Smooth muscle cell (in vitro differentiated cells): ENCODE data around the gene RAB3IP. TPM values are rescaled to one million over a fixed set of nuclear protein-coding genes. Genes with fewer than 3 reads are reported as not detected.

ENCODE experiments used
- DNase-seq: peaks from one replicate; lab custom pipeline; 2025; ENCODE audit not compliant: unreplicated experiment; lab: John Stamatoyannopoulos, UW
- H2AFZ ChIP-seq: fragments of 200-600 bp; sonication (generic); 2 replicates; pipeline ENCODE4 v1.6.0; 2016; ENCODE audit warnings: antibody characterized with exemption, low read depth, mild to moderate bottlenecking
- H3F3A ChIP-seq: fragments of 200-600 bp; sonication (generic); 2 replicates; pipeline ENCODE4 v1.6.0; 2017; ENCODE audit warnings: antibody characterized with exemption, low read depth
- H3K27ac ChIP-seq: fragments of 200-600 bp; sonication (generic); 2 replicates; pipeline ENCODE4 v1.5.1; 2016; ENCODE audit warnings: low read depth, mild to moderate bottlenecking
- H3K27me3 ChIP-seq: fragments of 200-600 bp; sonication (generic); 2 replicates; pipeline ENCODE4 v1.6.1; 2016; ENCODE audit warnings: low read depth, mild to moderate bottlenecking
- H3K36me3 ChIP-seq: fragments of 200-600 bp; sonication (generic); 2 replicates; pipeline ENCODE4 v1.5.1; 2016; ENCODE audit warnings: low read depth
- H3K4me1 ChIP-seq: fragments of 200-600 bp; sonication (generic); 2 replicates; pipeline ENCODE4 v1.5.1; 2016; ENCODE audit warnings: low read depth
- H3K4me2 ChIP-seq: fragments of 200-600 bp; sonication (generic); 2 replicates; pipeline ENCODE4 v1.6.0; 2016; ENCODE audit warnings: mild to moderate bottlenecking
- H3K4me3 ChIP-seq: fragments of 200-600 bp; sonication (generic); 2 replicates; pipeline ENCODE4 v1.5.1; 2016; ENCODE audit warnings: mild to moderate bottlenecking
- H3K79me2 ChIP-seq: fragments of 200-600 bp; sonication (generic); 2 replicates; pipeline ENCODE4 v1.6.0; 2016; ENCODE audit warnings: low read depth, mild to moderate bottlenecking
- H3K9ac ChIP-seq: fragments of 200-600 bp; sonication (generic); 2 replicates; pipeline ENCODE4 v1.6.0; 2016; ENCODE audit warnings: low read depth
- H3K9me3 ChIP-seq: fragments of 200-600 bp; sonication (generic); replicated peaks from 2 replicates; pipeline ENCODE4 v1.5.1; 2016; ENCODE audit warnings: low read depth
- H4K20me1 ChIP-seq: fragments of 200-600 bp; sonication (generic); 2 replicates; pipeline ENCODE4 v1.6.0; 2016; ENCODE audit warnings: low read depth
- CTCF ChIP-seq: fragments of 200-600 bp; sonication (generic); IDR thresholded peaks from 2 replicates; pipeline ENCODE4 v1.5.1; 2017; ENCODE audit warnings: borderline replicate concordance, mild to moderate bottlenecking, antibody characterized with exemption; ENCODE audit not compliant: insufficient read depth, poor library complexity, severe bottlenecking
- WGBS: methylation state at CpG from one replicate; pipeline ENCODE4 v1.1.7; 2016; ENCODE audit warnings: low lambda C conversion rate; 5-methylcytosine and 5-hydroxymethylcytosine counted together
- polyA plus RNA-seq: library from polyadenylated mRNA; unstranded; fragments of >200 nt; fragmentation: Nextera tagmentation; extraction: Ambion mirVana; gene quantifications from 2 replicates; pipeline ENCODE4 v1.2.1, GENCODE V29; 2016
- total RNA-seq: library from RNA; depleted of rRNA; stranded (reverse); fragments of >200 nt; gene quantifications from 2 replicates; pipeline ENCODE4 v1.2.3, GENCODE V29; 2014

RAB3IP gene
- total RNA-seq = 16.5 and 16.9 TPM in 2 replicates
- polyA plus RNA-seq = 2.2 and 9.9 TPM in 2 replicates

- Histone ChIP-seq H3K4me3 (peak within 1 kb of the TSS; percentile 89), H3F3A (no peaks in the 10 kb centered on the region), H3K4me2 (peak within 1 kb of the TSS; percentile 93), H3K9me3 (no peaks in the 10 kb centered on the region), H3K4me1 (peaks cover 9% of the 10 kb centered on the region), H3K9ac (peak within 1 kb of the TSS; percentile 53), H3K79me2 (no peaks in the 10 kb centered on the region), H3K27ac (peak within 1 kb of the TSS; percentile 52), H2AFZ (peak within 1 kb of the TSS; percentile 94), H4K20me1 (peaks cover 7% of the 10 kb centered on the region), H3K27me3 (peaks cover 59% of the 10 kb centered on the region), H3K36me3 (no peaks in the 10 kb centered on the region)
- peak; percentile 60 for TF ChIP-seq CTCF
- WGBS = 2% methylated on average over 94 of the region's 110 CpGs
- peak; percentile 76 for DNase-seq
Observed at GRCh38 chr12:69738351-69739286, at the start of gene RAB3IP. TSS of gene RAB3IP (plus strand) at chr12:69738860. CDS start at chr12:69755409, 16,549 bp downstream.

GRCh38 chr12:69689638-69690037, 49.0 kb upstream of the RAB3IP start:
- H3K4me3 ChIP-seq = no peak overlapping the region
- H4K20me1 ChIP-seq = no peaks in the 10 kb centered on the region
- H3K27ac ChIP-seq = peak overlapping the region; percentile 95
- 60% methylated on average over 2 of the region's 2 CpGs for WGBS
- no peaks in the 10 kb centered on the region for H3K79me2 ChIP-seq
- peak overlapping the region; percentile 37 for H3K4me2 ChIP-seq
- H3K9ac ChIP-seq = peak overlapping the region; percentile 78
- H3F3A ChIP-seq = peaks cover 15% of the 10 kb centered on the region
- H3K4me1 ChIP-seq = peaks cover 43% of the 10 kb centered on the region
- no peak for DNase-seq
- peak overlapping the region; percentile 83 for H2AFZ ChIP-seq
- H3K36me3 ChIP-seq = no peaks in the 10 kb centered on the region
- H3K9me3 ChIP-seq = no peaks in the 10 kb centered on the region
- TF ChIP-seq CTCF = no peak
- H3K27me3 ChIP-seq = no peaks in the 10 kb centered on the region

- H3K9ac ChIP-seq = no peak overlapping the region
- no peaks in the 10 kb centered on the region for H3K36me3 ChIP-seq
- WGBS = 82% methylated on average over 7 of the region's 7 CpGs
- no peaks in the 10 kb centered on the region for H3K27me3 ChIP-seq
- H3K9me3 ChIP-seq = no peaks in the 10 kb centered on the region
- H3K79me2 ChIP-seq = no peaks in the 10 kb centered on the region
- H3F3A ChIP-seq = peaks cover 8% of the 10 kb centered on the region
- no peak overlapping the region for H3K27ac ChIP-seq
- H3K4me1 ChIP-seq = peaks cover 36% of the 10 kb centered on the region
- no peak for TF ChIP-seq CTCF
- H4K20me1 ChIP-seq = no peaks in the 10 kb centered on the region
- H3K4me2 ChIP-seq = no peak overlapping the region
- H3K4me3 ChIP-seq = no peak overlapping the region
- DNase-seq = no peak
- H2AFZ ChIP-seq = no peak overlapping the region
Observed at GRCh38 chr12:69694123-69694522, 44.5 kb upstream of the RAB3IP start.
